DMS 273 (cell line): ENCODE data around the gene FBN2.
A peak's percentile ranks its signal among the peaks of the same experiment; 100 is the strongest.
"Not testable (repeated sequence)": the region's sequence is repeated elsewhere in the genome, so short reads cannot be mapped to it uniquely, and the experiment has no call there.

Source experiments
- DNase-seq: peaks from one replicate; lab custom pipeline; 2025; ENCODE audit not compliant: unreplicated experiment; lab: John Stamatoyannopoulos, UW

The FBN2 gene

GRCh38 chr5:128321418-128321817, 216.6 kb downstream of the FBN2 start:
- not testable (repeated sequence) for DNase-seq

- no peak for DNase-seq
Observed at GRCh38 chr5:128318691-128319090, 219.4 kb downstream of the FBN2 start.

- no peak for DNase-seq
Observed at GRCh38 chr5:128317481-128317880, 220.6 kb downstream of the FBN2 start.

DNA sequence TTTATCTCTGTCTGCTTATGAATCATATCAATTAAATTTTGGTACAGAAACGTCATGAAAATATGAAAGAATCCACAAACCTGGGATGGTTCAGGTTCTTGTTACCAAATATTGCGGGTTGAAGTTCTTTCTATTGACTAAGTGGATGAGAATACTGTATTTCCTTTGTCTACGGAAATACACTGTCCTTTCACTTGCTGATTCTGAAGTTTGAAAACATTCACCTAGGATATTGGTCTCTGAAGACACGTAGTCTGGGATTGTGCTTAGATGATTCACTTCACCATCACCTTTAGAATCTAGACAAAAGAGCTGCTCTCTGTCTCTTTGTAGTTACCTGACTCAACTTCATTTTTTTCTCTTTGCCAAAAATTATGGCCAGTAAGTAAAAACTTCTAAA, 222.4 kb downstream of the FBN2 start:
- DNase-seq: no peak

GRCh38 chr5:128305341-128305740, 232.7 kb downstream of the FBN2 start:
- DNase-seq: no peak

DNA sequence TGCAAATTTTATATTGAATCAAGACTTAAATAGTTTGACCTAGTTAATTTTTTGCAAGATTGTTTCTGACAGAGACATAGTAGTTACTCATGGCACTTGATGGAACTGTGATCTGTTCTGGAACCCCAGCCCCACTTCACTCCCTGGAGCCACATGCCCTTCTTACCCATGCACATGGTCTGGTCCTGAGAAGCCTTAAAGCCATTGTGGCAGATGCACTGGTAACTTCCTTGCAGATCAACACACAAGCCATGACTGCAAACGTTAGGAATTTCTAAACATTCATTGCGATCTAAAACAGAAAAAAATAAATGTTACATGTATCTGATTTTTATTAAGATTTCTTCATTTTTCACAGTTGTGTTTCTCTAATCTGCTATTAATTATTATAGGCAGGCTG, 233.3 kb downstream of the FBN2 start:
- DNase-seq: no peak

- peak; percentile 75 for DNase-seq
Observed at GRCh38 chr5:128304088-128304487, 234.0 kb downstream of the FBN2 start.

- no peak for DNase-seq
Observed at GRCh38 chr5:128303593-128303992, 234.5 kb downstream of the FBN2 start.

DNA sequence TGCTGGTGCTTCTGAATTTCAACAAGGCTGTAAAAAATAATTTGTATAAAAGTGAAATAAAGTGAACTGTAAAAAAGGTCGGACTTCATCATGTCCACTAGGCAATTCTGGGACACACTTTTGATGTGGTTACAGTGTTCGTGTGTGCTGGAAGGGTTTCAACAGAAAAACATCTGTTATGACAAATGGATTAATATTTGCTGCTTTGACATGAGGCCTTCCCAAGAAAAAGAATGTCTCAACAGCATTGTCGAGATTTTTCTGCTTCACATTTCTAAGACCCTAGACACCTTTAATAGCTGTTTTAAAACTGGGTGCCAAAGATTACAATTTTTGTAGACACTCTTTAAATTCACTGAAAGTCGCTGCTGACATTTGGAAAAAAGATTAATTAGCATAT, 237.9 kb downstream of the FBN2 start:
- no peak for DNase-seq

- no peak for DNase-seq
Observed at GRCh38 chr5:128290152-128290858, 247.7 kb downstream of the FBN2 start.

GRCh38 chr5:128287740-128288139, 250.3 kb downstream of the FBN2 start:
- no peak for DNase-seq

GRCh38 chr5:128284236-128284635, 253.8 kb downstream of the FBN2 start:
- DNase-seq: no peak

GRCh38 chr5:128279345-128279744, 258.7 kb downstream of the FBN2 start:
- DNase-seq: no peak

- no peak for DNase-seq
Observed at GRCh38 chr5:128276537-128277216, 261.4 kb downstream of the FBN2 start.

GRCh38 chr5:128274441-128274840, 263.6 kb downstream of the FBN2 start:
- DNase-seq: no peak

DNA sequence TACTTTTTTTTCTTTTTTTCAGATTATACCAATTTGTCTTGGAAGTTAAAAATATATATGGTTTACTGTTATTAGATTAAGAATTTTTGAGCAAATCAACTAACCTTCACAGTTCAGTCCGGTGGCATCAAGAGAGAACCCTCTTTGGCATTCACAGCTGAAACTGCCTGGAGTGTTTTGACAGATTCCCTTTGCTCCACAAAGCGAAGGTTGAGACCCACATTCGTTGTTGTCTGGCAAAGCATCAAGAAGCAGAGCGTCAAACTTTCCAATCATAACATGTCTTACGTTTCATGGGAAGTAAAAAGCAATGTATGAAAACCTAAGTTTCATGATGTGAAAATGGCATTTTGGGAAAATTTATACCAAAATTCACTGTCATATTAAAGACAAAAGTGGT, 264.3 kb downstream of the FBN2 start:
- no peak for DNase-seq

GRCh38 chr5:128271859-128272464, 266.1 kb downstream of the FBN2 start:
- DNase-seq: no peak

DNA sequence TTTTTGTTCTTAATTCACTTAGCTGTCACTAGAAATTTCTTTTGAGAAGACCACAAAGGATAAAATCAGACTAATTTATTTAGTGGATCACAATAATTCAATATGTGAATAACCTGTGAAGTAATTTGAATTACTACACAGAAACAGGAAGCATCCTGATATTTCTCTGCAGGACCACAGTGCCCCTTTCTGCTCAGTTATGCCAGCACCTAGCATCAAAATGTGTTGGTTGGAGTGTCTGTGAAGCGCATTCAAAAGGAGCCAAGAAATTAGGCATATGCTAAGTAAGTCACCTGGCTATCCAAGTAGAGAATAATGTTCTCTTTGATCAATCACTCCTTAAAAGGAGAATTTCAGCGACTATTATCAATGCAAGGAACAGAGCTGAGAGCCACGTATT, 267.0 kb downstream of the FBN2 start:
- DNase-seq: no peak

- peak; percentile 9 for DNase-seq
Observed at GRCh38 chr5:128264564-128265360, 273.3 kb downstream of the FBN2 start.

DNA sequence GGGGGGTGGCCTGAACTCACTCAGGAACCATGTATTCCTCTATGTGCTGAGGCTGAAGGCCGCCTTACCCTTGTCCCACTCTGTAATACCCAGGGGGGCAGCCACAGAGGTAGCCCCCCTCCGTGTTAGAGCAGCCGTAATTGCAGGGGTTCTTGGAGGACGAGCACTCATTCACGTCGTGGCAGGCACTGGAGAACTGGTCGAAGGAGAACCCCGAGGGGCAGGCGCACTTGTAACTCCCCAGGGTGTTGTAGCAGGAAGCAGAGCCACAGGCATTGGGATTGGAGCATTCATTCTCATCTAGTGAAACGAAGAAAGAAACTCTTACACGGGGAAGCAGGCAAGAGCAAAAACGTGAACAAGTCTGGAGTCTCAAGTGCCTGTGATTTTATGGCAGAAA, 274.7 kb downstream of the FBN2 start:
- DNase-seq: no peak

- peak; percentile 30 for DNase-seq
Observed at GRCh38 chr5:128262911-128263310, 275.1 kb downstream of the FBN2 start.

- no peak for DNase-seq
Observed at GRCh38 chr5:128259607-128260021, 278.4 kb downstream of the FBN2 start.
